ENCODE data around the gene JAZF1. TPM values are rescaled to one million over a fixed set of nuclear protein-coding genes. Genes with fewer than 3 reads are reported as not detected.

JAZF1 gene
- total RNA-seq, 1 experiment from 2014 or later: 3.4 TPM

DNA sequence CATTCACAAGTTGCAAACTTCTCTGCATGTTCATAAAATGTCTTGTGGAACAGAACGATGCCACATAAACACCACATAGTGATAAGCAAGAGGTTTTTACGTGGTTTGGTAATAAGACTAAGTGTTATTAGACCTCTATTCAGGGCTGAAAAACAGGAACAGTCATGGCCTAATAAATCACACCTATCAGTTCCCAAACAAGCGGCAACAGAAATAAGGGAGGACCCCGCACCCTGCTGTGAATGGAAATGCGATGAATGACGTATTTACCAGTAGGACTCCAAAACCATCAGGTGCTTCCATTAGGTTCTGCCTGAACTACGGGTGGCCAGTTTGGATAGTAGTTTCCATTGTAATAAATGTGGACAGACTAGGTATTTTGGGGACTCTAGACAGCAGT is 311.5 kb downstream of the JAZF1 start:
- peaks cover 3 to 4% of the 10 kb centered on the region in 2 experiments; a peak in 2 of 4 replicates for H3K4me1 ChIP-seq (ENCODE audit: control insufficient read depth in 1 of 2, insufficient read depth in 2 of 2, low read length in 2 of 2)
- ATAC-seq: no peak
- no peak overlapping the region for H3K4me2 ChIP-seq (ENCODE audit: low read length)
- RAD21 ChIA-PET (ENCODE audit: low non-redundant PET in 1 of 2, low total read pairs in 2 of 2, uncharacterized antibody in 2 of 2, unreplicated experiment in 2 of 2): no interaction called here
- H3K36me3 ChIP-seq (ENCODE audit: control insufficient read depth in 1 of 2, insufficient read depth in 2 of 2, low read length in 2 of 2): no peaks in the 10 kb centered on the region
- no peaks in the 10 kb centered on the region for H3K27me3 ChIP-seq (ENCODE audit: insufficient read depth, low read length)
- no peak for TF ChIP-seq POLR2A (IDR thresholded peaks at IDR 0.05; ENCODE audit: borderline replicate concordance, extremely low read depth, insufficient read depth, insufficient read length)
- TF ChIP-seq EZH2phosphoT487 (IDR thresholded peaks at IDR 0.05; ENCODE audit: borderline replicate concordance): no peak
- TF ChIP-seq SIN3A (IDR thresholded peaks at IDR 0.05; ENCODE audit: low read depth): no peak
- TF ChIP-seq RAD21 (IDR thresholded peaks at IDR 0.05; ENCODE audit: low read depth): no peak
- intact Hi-C loops (cut with micrococcal nuclease): no loop called here
- CTCF ChIA-PET: no interaction called here
- no peaks in the 10 kb centered on the region for H4K20me1 ChIP-seq (ENCODE audit: insufficient read depth)
- no TSS peak for BruUV-seq (replicated peaks)
- DNase-seq (ENCODE audit: low read depth, low spot score): no peak
- no peak overlapping the region for H2AFZ ChIP-seq (ENCODE audit: low read depth, low read length, poor library complexity, severe bottlenecking)
- no peak overlapping the region for H3K9ac ChIP-seq (ENCODE audit: low read length)
- no peaks in the 10 kb centered on the region for H3K79me2 ChIP-seq (ENCODE audit: insufficient read depth, low read length)
- no peaks in the 10 kb centered on the region for H3K9me2 ChIP-seq (ENCODE audit: insufficient read depth)
- POLR2A ChIA-PET: no interaction called here
- H3K9me3 ChIP-seq (ENCODE audit: control insufficient read depth in 1 of 2, insufficient read depth in 1 of 2, low read depth in 1 of 2, low read length in 2 of 2): no peaks in the 10 kb centered on the region
- no peak overlapping the region for H3K27ac ChIP-seq (ENCODE audit: low read depth, low read length)
- no peak overlapping the region for H3K4me3 ChIP-seq (replicated peaks in 1 of 2; ENCODE audit: low read depth in 1 of 2, low read length in 2 of 2)

DNA sequence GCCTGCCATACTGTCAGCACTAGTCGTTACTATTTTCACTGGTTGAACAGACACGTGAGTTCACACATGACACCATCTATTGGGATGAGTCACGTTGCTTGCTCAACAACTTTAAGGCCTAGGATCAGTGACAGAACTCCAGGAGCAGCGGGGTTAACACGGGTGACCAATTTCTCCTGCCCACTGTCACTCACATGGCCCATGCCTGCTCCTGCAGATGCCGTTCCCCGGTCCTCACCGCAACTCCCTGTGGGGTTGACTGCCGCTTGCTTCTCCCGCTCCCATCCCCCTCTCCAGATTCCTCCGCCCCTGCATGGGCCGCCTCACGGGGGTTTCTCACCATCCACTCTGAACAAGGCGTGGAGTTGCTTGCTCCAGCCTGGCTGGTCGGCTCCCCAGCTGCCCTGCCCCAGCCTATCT is 312.5 kb downstream of the JAZF1 start:
- Histone ChIP-seq H3K27me3 (ENCODE audit: insufficient read depth, low read length) (no peaks in the 10 kb centered on the region), H3K79me2 (ENCODE audit: insufficient read depth, low read length) (no peaks in the 10 kb centered on the region), H3K9me2 (ENCODE audit: insufficient read depth) (no peaks in the 10 kb centered on the region), H3K9ac (ENCODE audit: low read length) (no peak overlapping the region), H3K27ac (ENCODE audit: low read depth, low read length) (no peak overlapping the region), H3K9me3 (ENCODE audit: control insufficient read depth in 1 of 2, insufficient read depth in 1 of 2, low read depth in 1 of 2, low read length in 2 of 2) (no peaks in the 10 kb centered on the region), H4K20me1 (ENCODE audit: insufficient read depth) (no peaks in the 10 kb centered on the region), H2AFZ (ENCODE audit: low read depth, low read length, poor library complexity, severe bottlenecking) (no peak overlapping the region), H3K36me3 (ENCODE audit: control insufficient read depth in 1 of 2, insufficient read depth in 2 of 2, low read length in 2 of 2) (no peaks in the 10 kb centered on the region), H3K4me3 (replicated peaks in 1 of 2; ENCODE audit: low read depth in 1 of 2, low read length in 2 of 2) (no peak overlapping the region), H3K4me2 (ENCODE audit: low read length) (no peak overlapping the region), H3K4me1 (ENCODE audit: control insufficient read depth in 1 of 2, insufficient read depth in 2 of 2, low read length in 2 of 2) (no peaks in the 10 kb centered on the region)
- BruUV-seq (replicated peaks): no TSS peak
- intact Hi-C loops (cut with micrococcal nuclease): no loop called here
- no peak for DNase-seq (ENCODE audit: low read depth, low spot score)
- ChIA-PET CTCF (no interaction called here), RAD21 (ENCODE audit: low non-redundant PET in 1 of 2, low total read pairs in 2 of 2, uncharacterized antibody in 2 of 2, unreplicated experiment in 2 of 2) (no interaction called here), POLR2A (no interaction called here)
- ATAC-seq: no peak
- TF ChIP-seq, protein P1, sequence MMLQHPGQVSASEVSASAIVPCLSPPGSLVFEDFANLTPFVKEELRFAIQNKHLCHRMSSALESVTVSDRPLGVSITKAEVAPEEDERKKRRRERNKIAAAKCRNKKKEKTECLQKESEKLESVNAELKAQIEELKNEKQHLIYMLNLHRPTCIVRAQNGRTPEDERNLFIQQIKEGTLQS (IDR thresholded peaks at IDR 0.05): no peak
- TF ChIP-seq CEBPB (IDR thresholded peaks at IDR 0.05; ENCODE audit: low read depth) (no peak), YY1 (IDR thresholded peaks at IDR 0.05; ENCODE audit: extremely low read depth, insufficient replicate concordance, low read depth, low read length) (no peak), FOSL1 (IDR thresholded peaks at IDR 0.05; ENCODE audit: low read depth) (no peak), ZFX (IDR thresholded peaks at IDR 0.05) (no peak), TCF7L2 (IDR thresholded peaks at IDR 0.05; ENCODE audit: borderline replicate concordance, extremely low read depth, insufficient read depth, insufficient read length) (no peak), EGR1 (IDR thresholded peaks at IDR 0.05; ENCODE audit: low read depth) (no peak), SP1 (IDR thresholded peaks at IDR 0.05; ENCODE audit: low read depth) (no peak), EZH2phosphoT487 (IDR thresholded peaks at IDR 0.05; ENCODE audit: borderline replicate concordance) (no peak), POLR2A (IDR thresholded peaks at IDR 0.05; ENCODE audit: borderline replicate concordance, extremely low read depth, insufficient read depth, insufficient read length) (no peak), ELF1 (IDR thresholded peaks at IDR 0.05; ENCODE audit: borderline replicate concordance, low read depth) (no peak)
- TF ChIP-seq, protein P2, sequence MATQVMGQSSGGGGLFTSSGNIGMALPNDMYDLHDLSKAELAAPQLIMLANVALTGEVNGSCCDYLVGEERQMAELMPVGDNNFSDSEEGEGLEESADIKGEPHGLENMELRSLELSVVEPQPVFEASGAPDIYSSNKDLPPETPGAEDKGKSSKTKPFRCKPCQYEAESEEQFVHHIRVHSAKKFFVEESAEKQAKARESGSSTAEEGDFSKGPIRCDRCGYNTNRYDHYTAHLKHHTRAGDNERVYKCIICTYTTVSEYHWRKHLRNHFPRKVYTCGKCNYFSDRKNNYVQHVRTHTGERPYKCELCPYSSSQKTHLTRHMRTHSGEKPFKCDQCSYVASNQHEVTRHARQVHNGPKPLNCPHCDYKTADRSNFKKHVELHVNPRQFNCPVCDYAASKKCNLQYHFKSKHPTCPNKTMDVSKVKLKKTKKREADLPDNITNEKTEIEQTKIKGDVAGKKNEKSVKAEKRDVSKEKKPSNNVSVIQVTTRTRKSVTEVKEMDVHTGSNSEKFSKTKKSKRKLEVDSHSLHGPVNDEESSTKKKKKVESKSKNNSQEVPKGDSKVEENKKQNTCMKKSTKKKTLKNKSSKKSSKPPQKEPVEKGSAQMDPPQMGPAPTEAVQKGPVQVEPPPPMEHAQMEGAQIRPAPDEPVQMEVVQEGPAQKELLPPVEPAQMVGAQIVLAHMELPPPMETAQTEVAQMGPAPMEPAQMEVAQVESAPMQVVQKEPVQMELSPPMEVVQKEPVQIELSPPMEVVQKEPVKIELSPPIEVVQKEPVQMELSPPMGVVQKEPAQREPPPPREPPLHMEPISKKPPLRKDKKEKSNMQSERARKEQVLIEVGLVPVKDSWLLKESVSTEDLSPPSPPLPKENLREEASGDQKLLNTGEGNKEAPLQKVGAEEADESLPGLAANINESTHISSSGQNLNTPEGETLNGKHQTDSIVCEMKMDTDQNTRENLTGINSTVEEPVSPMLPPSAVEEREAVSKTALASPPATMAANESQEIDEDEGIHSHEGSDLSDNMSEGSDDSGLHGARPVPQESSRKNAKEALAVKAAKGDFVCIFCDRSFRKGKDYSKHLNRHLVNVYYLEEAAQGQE (IDR thresholded peaks at IDR 0.05; ENCODE audit: low read depth): no peak
- TF ChIP-seq, protein P3, sequence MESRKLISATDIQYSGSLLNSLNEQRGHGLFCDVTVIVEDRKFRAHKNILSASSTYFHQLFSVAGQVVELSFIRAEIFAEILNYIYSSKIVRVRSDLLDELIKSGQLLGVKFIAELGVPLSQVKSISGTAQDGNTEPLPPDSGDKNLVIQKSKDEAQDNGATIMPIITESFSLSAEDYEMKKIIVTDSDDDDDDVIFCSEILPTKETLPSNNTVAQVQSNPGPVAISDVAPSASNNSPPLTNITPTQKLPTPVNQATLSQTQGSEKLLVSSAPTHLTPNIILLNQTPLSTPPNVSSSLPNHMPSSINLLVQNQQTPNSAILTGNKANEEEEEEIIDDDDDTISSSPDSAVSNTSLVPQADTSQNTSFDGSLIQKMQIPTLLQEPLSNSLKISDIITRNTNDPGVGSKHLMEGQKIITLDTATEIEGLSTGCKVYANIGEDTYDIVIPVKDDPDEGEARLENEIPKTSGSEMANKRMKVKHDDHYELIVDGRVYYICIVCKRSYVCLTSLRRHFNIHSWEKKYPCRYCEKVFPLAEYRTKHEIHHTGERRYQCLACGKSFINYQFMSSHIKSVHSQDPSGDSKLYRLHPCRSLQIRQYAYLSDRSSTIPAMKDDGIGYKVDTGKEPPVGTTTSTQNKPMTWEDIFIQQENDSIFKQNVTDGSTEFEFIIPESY (IDR thresholded peaks at IDR 0.05; ENCODE audit: extremely low read depth, insufficient replicate concordance, low read length): no peak
